Stimulated activated CD4-positive, alpha-beta T cell treated with anti-CD3 and anti-CD28 coated beads, TNF-alpha, amount 100 ng/mL, for 24 hours (primary cell): ENCODE measurements around the gene DHX8.
"Not testable (repeated sequence)": the region's sequence is repeated elsewhere in the genome, so short reads cannot be mapped to it uniquely, and the experiment has no call there.

Experiments used
- DNase-seq, 3 experiments: peaks; one replicate each; pipeline ENCODE4 v3.0.0-alpha.2; 2020; ENCODE audit warnings: low read depth in 3 of 3

DHX8 gene

GRCh38 chr17:43483674-43484551, at the start of gene DHX8:
Gene DHX8, plus strand, starts transcription at chr17:43483975. Its CDS starts 63 bp downstream, at chr17:43484038.
- peak; percentile 97 to 98 (median 97) for DNase-seq

GRCh38 chr17:43434902-43435319, 48.9 kb upstream of the DHX8 start:
- no peak for DNase-seq

GRCh38 chr17:43437756-43438155, 46.0 kb upstream of the DHX8 start:
- DNase-seq = no peak

GRCh38 chr17:43438626-43439025, 45.1 kb upstream of the DHX8 start:
- no peak for DNase-seq

DNA sequence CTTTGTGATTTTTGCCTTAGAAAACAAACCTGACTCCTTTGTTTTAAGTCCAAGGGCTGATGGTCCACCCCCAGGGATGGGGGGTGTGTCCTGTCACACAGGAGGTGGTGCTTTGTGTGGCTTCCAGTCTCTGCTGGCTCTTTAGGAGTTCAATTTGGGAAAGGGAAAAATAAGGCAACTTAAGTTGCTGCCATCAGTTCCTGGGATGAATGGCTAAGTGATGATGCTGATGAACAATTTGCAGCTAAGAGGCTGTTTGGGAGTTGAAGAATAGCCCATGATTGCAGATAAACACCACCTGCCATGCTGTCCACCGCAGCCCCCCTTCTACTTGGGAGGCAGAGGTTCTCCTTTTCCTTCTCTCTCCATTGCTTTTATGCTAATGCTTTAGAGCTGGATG, 44.7 kb upstream of the DHX8 start:
- DNase-seq = no peak

GRCh38 chr17:43442711-43443110, 41.1 kb upstream of the DHX8 start:
- DNase-seq = no peak

DNA sequence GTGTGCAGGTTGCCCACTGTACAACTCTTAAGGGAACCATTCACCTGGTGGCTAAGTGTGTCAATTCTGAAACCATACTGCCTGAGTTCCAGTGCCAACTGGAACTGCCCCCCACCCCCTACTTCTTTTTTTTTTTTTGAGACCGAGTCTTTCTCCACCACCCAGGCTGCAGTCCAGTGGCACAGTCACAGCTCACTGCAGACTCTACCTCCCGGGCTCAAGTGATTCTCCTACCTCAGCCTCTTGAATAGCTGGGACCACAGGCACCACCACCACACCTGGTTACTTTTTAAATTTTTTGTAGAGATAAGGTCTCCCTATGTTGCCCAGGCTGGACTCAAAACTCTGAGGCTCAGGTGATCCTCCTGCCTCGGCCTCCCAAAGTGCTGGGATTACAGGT, 40.4 kb upstream of the DHX8 start:
- no peak for DNase-seq

GRCh38 chr17:43444223-43445008, 39.4 kb upstream of the DHX8 start:
- DNase-seq = no peak

- DNase-seq = no peak
These were observed 38.7 kb upstream of the DHX8 start for GRCh38 chr17:43445009-43445589.

- no peak for DNase-seq
These were observed 37.0 kb upstream of the DHX8 start for GRCh38 chr17:43446773-43447172.

DNA sequence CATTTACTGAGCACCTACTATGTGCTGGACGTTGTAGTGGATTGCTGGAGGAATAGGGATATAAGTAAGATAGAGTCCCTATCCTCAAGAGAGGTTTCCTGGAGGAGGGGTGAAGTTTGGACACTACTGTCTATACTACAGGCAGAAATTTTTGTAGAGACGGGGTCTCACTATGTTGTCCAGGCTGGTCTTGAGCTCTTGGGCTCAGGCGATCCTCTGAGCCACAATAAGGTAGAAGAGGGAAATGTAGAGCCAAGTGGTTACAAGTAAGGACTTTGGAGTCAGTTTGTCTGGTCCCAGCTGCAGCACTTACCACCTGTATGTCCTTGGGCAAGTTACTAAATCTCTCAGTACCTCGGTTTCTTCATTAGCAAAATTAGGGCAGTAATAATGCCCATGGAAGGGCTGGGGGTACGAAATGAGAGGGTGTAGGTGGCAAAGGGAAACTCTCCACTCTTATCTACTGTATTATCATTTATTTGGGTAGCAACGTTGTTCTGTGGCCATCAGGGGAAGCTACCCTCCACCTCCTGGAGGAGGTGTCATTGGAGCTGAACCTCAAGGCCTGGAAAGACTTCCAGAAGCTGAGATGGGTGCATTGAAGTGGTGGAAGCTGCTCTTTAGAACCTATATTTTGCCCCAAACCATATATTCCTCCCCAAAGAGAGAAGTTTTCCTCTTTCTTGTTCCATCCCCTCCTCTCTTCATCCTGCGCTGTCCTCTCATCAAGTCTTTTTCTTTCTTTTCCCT, 34.9 kb upstream of the DHX8 start:
- no peak for DNase-seq

DNA sequence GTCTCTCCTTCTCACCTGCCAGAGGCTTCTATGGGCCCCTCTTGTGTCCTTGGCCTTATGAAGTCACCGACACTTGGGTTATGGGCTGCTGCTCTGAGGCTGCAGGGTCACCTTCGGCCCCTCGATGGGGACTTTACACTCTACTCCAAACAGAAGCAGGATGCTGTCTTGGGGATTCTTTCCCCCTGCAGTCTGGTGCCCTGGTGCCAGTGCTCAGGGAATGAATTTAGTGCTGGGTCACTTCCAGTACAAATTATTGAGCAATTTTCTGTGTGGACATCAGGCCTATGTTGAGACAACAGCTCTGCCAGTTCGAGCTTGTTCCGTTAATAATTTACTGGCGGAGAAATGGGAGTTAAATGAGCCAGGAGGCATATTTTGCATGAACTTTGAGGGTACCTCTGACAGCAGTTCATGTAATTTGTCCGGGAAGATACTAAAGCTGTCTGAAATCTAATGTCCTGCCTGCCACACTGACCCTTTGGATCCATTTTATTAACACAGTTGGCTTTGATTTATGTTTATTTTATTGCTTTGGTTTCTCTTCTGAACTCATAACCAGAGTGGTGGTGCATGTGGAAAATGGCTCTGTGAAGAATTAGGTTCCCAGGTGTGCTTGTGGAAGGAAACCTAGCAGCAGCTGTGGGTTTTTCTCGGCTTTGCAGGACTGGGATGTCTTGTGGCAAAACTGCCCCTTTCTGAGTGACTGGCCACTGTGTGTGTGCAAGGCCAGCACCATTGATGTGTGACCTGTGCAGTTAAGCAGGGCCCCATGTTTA, 34.1 kb upstream of the DHX8 start:
- DNase-seq = no peak

- DNase-seq = not testable (repeated sequence)
These were observed 33.0 kb upstream of the DHX8 start for GRCh38 chr17:43450791-43451190.

GRCh38 chr17:43451741-43452140, 32.0 kb upstream of the DHX8 start:
- DNase-seq = not testable (repeated sequence)

DNA sequence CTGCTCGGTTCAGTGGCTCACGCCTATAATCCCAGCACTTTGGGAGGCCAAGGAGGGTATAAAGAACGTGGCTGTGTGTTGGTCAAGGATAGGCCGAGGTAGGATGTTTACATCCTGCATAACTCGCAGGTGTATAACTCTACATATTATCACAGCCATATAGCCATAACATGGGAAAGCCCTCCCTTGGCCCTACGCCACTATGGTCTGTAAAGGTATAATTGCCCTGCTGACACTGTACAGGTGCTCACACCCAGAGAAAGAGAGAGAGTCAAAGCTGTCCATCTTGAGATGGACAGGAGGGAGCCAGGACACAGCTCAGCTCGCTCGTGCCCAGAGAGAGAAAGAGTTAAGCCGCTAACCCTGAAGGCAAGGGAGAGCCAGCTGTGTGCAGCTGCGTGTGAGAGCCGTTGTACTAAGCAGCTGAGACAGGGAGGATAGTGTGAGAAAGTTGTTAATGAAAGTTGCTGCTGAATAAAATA, 30.4 kb upstream of the DHX8 start:
- DNase-seq = no peak

DNA sequence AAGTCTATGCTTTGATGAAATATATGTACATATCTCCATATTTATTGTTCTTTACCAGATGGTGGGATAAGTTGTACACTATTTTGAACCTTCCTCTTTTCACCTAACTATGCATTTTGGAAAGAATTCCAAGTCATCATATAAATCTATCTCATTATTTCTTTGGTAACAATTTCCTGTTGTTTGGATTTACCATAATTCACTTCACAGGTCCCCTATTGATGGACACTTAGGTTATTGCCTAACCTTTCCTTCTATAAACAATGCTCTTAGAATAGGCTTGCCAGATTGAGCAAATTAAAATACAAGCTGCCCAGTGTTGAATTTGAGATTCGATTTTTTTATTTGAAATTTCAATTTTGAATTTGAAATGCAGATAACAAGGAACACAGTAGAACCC, 28.9 kb upstream of the DHX8 start:
- no peak for DNase-seq

DNA sequence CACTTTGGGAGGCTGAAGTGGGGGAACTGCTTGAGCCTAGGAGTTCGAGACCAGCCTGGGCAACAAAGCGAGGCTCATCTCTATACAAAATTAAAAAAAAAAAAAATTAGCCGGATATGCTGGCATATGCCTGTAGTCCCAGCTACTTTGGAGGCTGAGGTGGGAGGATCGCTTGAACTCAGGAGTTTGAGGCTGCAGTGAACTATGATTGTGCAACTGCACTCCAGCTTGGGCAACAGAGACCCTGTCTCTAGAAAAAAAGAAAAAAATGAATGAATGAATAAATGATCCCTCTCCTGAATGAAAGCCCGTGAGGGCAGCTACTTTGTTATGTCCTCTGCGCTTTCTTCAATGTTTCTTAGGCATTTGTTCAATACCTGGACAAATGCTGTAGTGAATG, 27.7 kb upstream of the DHX8 start:
- no peak for DNase-seq

DNA sequence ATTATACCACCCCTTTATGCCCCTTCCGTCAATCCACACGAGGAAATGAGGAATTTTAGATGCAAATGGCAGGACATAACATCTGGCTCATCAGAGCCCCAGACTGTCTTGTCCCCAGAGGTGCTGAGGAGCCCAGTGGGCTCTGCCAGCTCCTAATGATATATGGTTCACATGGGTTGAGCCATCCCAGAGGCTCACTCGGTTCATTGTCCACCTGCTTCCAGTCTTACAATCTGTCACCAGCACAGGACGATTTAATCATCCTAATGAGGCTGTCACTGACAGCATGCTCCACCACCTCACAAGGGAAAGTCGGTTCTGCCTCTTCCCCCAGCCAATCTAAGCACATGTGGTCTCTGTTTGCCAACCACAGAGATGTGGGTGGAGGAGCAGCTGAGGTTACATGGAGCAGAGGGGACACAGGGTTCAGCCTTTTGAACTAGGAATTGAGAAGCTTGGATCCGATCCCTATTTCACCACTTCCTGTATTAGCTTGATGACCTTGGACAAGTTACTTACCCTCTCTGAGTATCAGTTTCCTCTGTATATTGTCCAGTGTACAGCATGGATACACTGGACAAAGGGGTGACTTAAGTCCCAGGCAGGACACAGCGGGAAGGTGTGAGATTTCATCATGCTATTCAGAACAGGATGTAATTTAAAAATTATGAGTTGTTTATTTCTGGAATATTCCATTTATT, 27.0 kb upstream of the DHX8 start:
- no peak for DNase-seq

GRCh38 chr17:43457362-43457692, 26.4 kb upstream of the DHX8 start:
- no peak for DNase-seq

DNA sequence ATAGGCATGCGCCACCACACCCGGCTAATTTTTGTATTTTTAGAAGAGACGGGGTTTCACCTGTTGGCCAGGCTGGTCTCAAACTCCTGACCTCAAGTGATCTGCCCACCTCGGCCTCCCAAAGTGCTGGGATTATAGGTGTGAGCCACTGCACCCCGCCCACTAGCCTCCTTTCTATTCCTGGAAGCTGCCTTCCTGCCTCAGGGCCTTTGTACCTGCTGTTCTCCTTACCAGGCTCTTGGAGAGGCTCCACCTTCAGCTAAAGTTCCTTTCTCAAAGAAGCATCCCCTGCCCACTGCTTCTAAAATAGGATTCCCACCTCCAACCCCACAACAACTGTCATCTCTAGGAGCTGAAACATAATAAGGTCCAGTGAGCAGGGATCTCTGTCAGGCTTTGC, 23.9 kb upstream of the DHX8 start:
- DNase-seq = not testable (repeated sequence)
